ENCODE measurements around the gene ZDHHC22. TPM values are rescaled to one million over a fixed set of nuclear protein-coding genes. Genes with fewer than 3 reads are reported as not detected.

Gene ZDHHC22
- total and polyA plus RNA-seq, 12 donors = 0.06 to 1.2 (median 0.24) TPM; not detected in 7

DNA sequence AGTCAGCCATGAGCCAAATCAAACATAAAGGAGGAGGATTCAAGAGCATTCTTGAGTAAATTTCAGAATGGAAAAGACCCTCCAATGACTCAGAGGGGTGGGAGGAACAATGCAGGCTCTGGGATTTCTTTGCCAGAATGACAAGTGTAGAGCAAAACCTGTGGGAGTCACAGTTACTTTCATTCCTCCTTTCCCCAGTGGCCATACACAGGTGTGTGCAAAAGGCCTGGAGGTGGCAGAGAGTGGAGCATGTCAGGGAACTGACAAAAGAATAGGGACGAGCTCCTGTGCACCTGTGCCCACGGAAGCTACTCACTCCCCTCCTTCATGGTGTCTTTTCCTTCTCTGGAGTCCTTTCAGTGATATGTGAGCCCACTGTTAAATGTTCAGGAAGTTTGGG is 52.9 kb downstream of the ZDHHC22 start:
- no peaks in the 10 kb centered on the region for H3K36me3 ChIP-seq (replicated peaks in 1 of 2)
- DNase-seq = no peak
- H3K4me3 ChIP-seq = no peak overlapping the region
- no peak overlapping the region for H3K27ac ChIP-seq
- 75 to 100% (median 86%) methylated on average over 2 of the region's 2 CpGs for WGBS, 4 donors
- no peaks in the 10 kb centered on the region for H3K9me3 ChIP-seq (replicated peaks in 1 of 3)
- intact Hi-C loops (cut with DNase I) = no loop called here
- H3K4me1 ChIP-seq (replicated peaks in 1 of 2) = no peaks in the 10 kb centered on the region
- TF ChIP-seq POLR2A (IDR thresholded peaks at IDR 0.05) = no peak
- TF ChIP-seq, protein P1, sequence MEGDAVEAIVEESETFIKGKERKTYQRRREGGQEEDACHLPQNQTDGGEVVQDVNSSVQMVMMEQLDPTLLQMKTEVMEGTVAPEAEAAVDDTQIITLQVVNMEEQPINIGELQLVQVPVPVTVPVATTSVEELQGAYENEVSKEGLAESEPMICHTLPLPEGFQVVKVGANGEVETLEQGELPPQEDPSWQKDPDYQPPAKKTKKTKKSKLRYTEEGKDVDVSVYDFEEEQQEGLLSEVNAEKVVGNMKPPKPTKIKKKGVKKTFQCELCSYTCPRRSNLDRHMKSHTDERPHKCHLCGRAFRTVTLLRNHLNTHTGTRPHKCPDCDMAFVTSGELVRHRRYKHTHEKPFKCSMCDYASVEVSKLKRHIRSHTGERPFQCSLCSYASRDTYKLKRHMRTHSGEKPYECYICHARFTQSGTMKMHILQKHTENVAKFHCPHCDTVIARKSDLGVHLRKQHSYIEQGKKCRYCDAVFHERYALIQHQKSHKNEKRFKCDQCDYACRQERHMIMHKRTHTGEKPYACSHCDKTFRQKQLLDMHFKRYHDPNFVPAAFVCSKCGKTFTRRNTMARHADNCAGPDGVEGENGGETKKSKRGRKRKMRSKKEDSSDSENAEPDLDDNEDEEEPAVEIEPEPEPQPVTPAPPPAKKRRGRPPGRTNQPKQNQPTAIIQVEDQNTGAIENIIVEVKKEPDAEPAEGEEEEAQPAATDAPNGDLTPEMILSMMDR (IDR thresholded peaks at IDR 0.05) = no peak
- no peaks in the 10 kb centered on the region for H3K27me3 ChIP-seq

DNA sequence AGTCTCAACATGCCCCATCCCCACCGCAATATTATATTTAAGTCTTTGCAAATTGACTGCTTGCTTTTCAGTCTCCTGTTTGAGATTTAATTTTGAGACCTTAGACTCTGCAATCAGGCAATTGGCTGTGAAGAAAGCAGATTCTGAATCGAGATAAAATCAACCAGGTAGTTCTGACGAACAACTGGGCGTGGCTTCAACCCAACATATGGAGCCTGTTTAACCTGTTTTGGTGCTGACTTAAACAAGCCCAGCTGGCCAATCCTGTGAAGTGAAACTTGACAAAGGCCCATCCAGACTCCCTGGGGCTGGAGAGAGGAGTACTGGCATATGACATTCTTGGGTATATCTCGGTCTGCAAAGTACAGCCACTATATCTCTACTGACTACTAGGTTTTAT is 53.4 kb downstream of the ZDHHC22 start:
- intact Hi-C loops (cut with DNase I) = no loop called here
- TF ChIP-seq, protein P1 (IDR thresholded peaks at IDR 0.05) = no peak
- TF ChIP-seq POLR2A (IDR thresholded peaks at IDR 0.05) = no peak
- H3K4me1 ChIP-seq (replicated peaks in 1 of 2) = no peaks in the 10 kb centered on the region
- H3K27ac ChIP-seq = no peak overlapping the region
- WGBS, 4 donors = 75 to 81% (median 78%) methylated on average over 5 of the region's 5 CpGs
- H3K9me3 ChIP-seq (replicated peaks in 1 of 3) = no peaks in the 10 kb centered on the region
- no peak overlapping the region for H3K4me3 ChIP-seq
- H3K27me3 ChIP-seq = no peaks in the 10 kb centered on the region
- no peaks in the 10 kb centered on the region for H3K36me3 ChIP-seq (replicated peaks in 1 of 2)
- no peak for DNase-seq

DNA sequence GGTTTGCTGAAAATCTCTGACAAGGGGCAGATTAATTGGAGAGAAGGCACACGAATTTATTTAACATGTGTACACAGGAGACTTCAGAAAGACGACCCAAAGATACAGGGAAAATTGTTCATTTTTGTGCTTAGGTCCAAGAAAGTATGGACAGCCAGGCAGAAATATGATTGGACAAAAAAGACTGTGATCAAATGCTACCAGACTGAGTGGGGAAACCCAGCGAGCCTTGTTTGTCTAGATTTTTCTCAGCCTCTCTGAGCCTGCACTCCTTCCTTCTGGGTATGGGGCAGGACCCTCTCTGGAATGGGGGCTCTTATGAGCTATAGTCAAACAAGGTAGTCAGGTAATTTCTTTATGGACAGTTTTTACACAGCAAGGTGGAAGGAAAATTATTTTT is 54.0 kb downstream of the ZDHHC22 start:
- Histone ChIP-seq H3K27ac (no peak overlapping the region), H3K9me3 (replicated peaks in 1 of 3) (no peaks in the 10 kb centered on the region), H3K36me3 (replicated peaks in 1 of 2) (no peaks in the 10 kb centered on the region), H3K4me1 (replicated peaks in 1 of 2) (no peaks in the 10 kb centered on the region), H3K27me3 (no peaks in the 10 kb centered on the region), H3K4me3 (no peak overlapping the region)
- WGBS, 4 donors = 56 to 69% (median 65%) methylated on average over 3 of the region's 3 CpGs
- no peak for DNase-seq
- TF ChIP-seq, protein P1 (IDR thresholded peaks at IDR 0.05) = no peak
- TF ChIP-seq POLR2A (IDR thresholded peaks at IDR 0.05) = no peak
- intact Hi-C loops (cut with DNase I) = no loop called here

DNA sequence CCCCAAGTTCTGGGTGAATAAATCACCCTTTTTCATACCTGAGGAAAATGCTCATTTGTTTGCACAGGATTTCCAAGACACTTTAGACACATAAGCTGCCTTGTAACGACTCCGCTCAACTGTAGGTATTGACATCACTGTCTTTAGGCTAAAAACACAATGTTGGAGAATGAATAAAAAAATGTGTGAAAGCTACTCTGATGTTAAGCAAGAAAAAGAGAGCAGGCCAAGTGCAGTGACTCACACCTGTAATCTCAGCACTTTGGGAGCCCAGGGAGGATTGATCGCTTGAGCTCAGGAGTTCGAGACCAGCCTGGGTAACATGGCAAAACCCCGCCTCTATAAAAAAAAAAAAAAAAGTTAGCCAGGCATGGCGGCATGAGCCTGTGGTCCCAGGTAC is 54.6 kb downstream of the ZDHHC22 start:
- no peak for DNase-seq
- no peak overlapping the region for H3K27ac ChIP-seq
- 78 to 92% (median 89%) methylated on average over 6 of the region's 6 CpGs for WGBS, 4 donors
- no peaks in the 10 kb centered on the region for H3K4me1 ChIP-seq (replicated peaks in 1 of 2)
- H3K36me3 ChIP-seq (replicated peaks in 1 of 2) = no peaks in the 10 kb centered on the region
- H3K9me3 ChIP-seq (replicated peaks in 1 of 3) = no peaks in the 10 kb centered on the region
- intact Hi-C loops (cut with DNase I) = no loop called here
- TF ChIP-seq, protein P1 (IDR thresholded peaks at IDR 0.05) = no peak
- TF ChIP-seq POLR2A (IDR thresholded peaks at IDR 0.05) = no peak
- no peak overlapping the region for H3K4me3 ChIP-seq
- no peaks in the 10 kb centered on the region for H3K27me3 ChIP-seq

Data from adrenal gland (tissue), 12 donors.